ENCODE measurements around the gene NRP1.

NRP1 gene

GRCh38 chr10:33233635-33234034, 100.8 kb downstream of the NRP1 start:
- TF ChIP-seq CEBPB (IDR thresholded peaks at IDR 0.05) (no peak), NFIC (IDR thresholded peaks at IDR 0.05) (no peak), FOXM1 (IDR thresholded peaks at IDR 0.05; ENCODE audit: borderline replicate concordance, low read depth) (no peak), EGR1 (IDR thresholded peaks at IDR 0.05) (no peak), USF1 (IDR thresholded peaks at IDR 0.05) (no peak), EP300 (IDR thresholded peaks at IDR 0.05; ENCODE audit: borderline replicate concordance) (no peak), ZBTB7A (IDR thresholded peaks at IDR 0.05; ENCODE audit: low read depth) (no peak), RAD21 (IDR thresholded peaks at IDR 0.05; ENCODE audit: low read depth) (no peak), YY1 (IDR thresholded peaks at IDR 0.05; ENCODE audit: low read depth) (no peak), CREB1 (IDR thresholded peaks at IDR 0.05; ENCODE audit: low read depth) (no peak), TEAD4 (IDR thresholded peaks at IDR 0.05) (no peak), TCF12 (IDR thresholded peaks at IDR 0.05; ENCODE audit: low read depth) (no peak), TAF1 (IDR thresholded peaks at IDR 0.05; ENCODE audit: low read depth) (no peak)
- TF ChIP-seq, protein P1, sequence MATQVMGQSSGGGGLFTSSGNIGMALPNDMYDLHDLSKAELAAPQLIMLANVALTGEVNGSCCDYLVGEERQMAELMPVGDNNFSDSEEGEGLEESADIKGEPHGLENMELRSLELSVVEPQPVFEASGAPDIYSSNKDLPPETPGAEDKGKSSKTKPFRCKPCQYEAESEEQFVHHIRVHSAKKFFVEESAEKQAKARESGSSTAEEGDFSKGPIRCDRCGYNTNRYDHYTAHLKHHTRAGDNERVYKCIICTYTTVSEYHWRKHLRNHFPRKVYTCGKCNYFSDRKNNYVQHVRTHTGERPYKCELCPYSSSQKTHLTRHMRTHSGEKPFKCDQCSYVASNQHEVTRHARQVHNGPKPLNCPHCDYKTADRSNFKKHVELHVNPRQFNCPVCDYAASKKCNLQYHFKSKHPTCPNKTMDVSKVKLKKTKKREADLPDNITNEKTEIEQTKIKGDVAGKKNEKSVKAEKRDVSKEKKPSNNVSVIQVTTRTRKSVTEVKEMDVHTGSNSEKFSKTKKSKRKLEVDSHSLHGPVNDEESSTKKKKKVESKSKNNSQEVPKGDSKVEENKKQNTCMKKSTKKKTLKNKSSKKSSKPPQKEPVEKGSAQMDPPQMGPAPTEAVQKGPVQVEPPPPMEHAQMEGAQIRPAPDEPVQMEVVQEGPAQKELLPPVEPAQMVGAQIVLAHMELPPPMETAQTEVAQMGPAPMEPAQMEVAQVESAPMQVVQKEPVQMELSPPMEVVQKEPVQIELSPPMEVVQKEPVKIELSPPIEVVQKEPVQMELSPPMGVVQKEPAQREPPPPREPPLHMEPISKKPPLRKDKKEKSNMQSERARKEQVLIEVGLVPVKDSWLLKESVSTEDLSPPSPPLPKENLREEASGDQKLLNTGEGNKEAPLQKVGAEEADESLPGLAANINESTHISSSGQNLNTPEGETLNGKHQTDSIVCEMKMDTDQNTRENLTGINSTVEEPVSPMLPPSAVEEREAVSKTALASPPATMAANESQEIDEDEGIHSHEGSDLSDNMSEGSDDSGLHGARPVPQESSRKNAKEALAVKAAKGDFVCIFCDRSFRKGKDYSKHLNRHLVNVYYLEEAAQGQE (IDR thresholded peaks at IDR 0.05; ENCODE audit: low read depth) = no peak
- TF ChIP-seq, protein P2, sequence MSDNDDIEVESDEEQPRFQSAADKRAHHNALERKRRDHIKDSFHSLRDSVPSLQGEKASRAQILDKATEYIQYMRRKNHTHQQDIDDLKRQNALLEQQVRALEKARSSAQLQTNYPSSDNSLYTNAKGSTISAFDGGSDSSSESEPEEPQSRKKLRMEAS (IDR thresholded peaks at IDR 0.05) = no peak

DNA sequence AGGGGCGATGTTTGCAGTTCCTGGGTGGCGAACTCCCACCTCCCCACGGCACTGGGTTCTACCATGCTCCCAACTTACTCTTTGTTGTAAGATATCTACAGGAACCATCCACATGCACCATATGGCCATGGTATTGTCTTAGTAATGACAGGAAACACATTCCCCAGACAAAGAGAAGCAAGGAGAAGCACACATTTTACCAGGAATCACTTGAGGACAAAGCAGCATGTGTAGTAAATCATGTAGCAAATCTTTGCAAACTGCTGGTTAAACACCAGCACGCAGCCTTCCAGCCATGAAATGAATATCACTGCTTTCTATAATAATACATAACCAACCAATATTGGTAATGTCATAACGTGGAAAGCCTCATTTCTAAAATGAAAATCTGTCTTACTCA, 101.2 kb downstream of the NRP1 start:
- TF ChIP-seq USF1 (IDR thresholded peaks at IDR 0.05) (no peak), CEBPB (IDR thresholded peaks at IDR 0.05) (no peak), YY1 (IDR thresholded peaks at IDR 0.05; ENCODE audit: low read depth) (no peak), EGR1 (IDR thresholded peaks at IDR 0.05) (no peak), CREB1 (IDR thresholded peaks at IDR 0.05; ENCODE audit: low read depth) (no peak), TCF12 (IDR thresholded peaks at IDR 0.05; ENCODE audit: low read depth) (no peak), NFIC (IDR thresholded peaks at IDR 0.05) (no peak), RAD21 (IDR thresholded peaks at IDR 0.05; ENCODE audit: low read depth) (no peak), TEAD4 (IDR thresholded peaks at IDR 0.05) (no peak), ZBTB7A (IDR thresholded peaks at IDR 0.05; ENCODE audit: low read depth) (no peak), EP300 (IDR thresholded peaks at IDR 0.05; ENCODE audit: borderline replicate concordance) (no peak)
- TF ChIP-seq, protein P1 (IDR thresholded peaks at IDR 0.05; ENCODE audit: low read depth) = no peak
- TF ChIP-seq, protein P2 (IDR thresholded peaks at IDR 0.05) = no peak

GRCh38 chr10:33231621-33232350, 102.7 kb downstream of the NRP1 start:
- no peak for TF ChIP-seq ZBTB7A (IDR thresholded peaks at IDR 0.05; ENCODE audit: low read depth)
- no peak for TF ChIP-seq TAF1 (IDR thresholded peaks at IDR 0.05; ENCODE audit: low read depth)
- no peak for TF ChIP-seq TCF12 (IDR thresholded peaks at IDR 0.05; ENCODE audit: low read depth)
- TF ChIP-seq NFIC (IDR thresholded peaks at IDR 0.05) = no peak
- TF ChIP-seq, protein P1 (IDR thresholded peaks at IDR 0.05; ENCODE audit: low read depth) = no peak
- no peak for TF ChIP-seq FOXM1 (IDR thresholded peaks at IDR 0.05; ENCODE audit: borderline replicate concordance, low read depth)
- no peak for TF ChIP-seq TEAD4 (IDR thresholded peaks at IDR 0.05)
- no peak for TF ChIP-seq EGR1 (IDR thresholded peaks at IDR 0.05)
- no peak for TF ChIP-seq CREB1 (IDR thresholded peaks at IDR 0.05; ENCODE audit: low read depth)
- TF ChIP-seq EP300 (IDR thresholded peaks at IDR 0.05; ENCODE audit: borderline replicate concordance) = no peak

DNA sequence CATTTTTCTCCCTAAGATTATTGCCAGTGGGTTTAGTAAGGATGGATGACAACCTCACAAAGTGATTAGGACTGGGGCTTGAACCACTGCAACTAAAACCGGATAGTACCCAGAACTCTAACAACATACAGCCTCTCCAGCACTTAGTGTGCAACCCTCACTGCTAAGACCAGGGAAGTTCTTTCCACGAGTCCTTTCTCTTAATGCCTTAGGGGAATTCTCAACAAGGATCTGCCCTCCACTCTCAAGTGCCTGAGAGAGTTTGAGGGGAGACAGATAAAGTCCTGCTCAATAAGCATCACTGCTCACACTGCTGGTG, 104.6 kb downstream of the NRP1 start:
- TF ChIP-seq, protein P2 (IDR thresholded peaks at IDR 0.05) = no peak
- TF ChIP-seq RAD21 (IDR thresholded peaks at IDR 0.05; ENCODE audit: low read depth) = no peak
- no peak for TF ChIP-seq FOXM1 (IDR thresholded peaks at IDR 0.05; ENCODE audit: borderline replicate concordance, low read depth)
- TF ChIP-seq CREB1 (IDR thresholded peaks at IDR 0.05; ENCODE audit: low read depth) = no peak
- no peak for TF ChIP-seq CEBPB (IDR thresholded peaks at IDR 0.05)
- TF ChIP-seq EP300 (IDR thresholded peaks at IDR 0.05; ENCODE audit: borderline replicate concordance) = no peak
- no peak for TF ChIP-seq YY1 (IDR thresholded peaks at IDR 0.05; ENCODE audit: low read depth)
- TF ChIP-seq, protein P1 (IDR thresholded peaks at IDR 0.05; ENCODE audit: low read depth) = no peak
- TF ChIP-seq TAF1 (IDR thresholded peaks at IDR 0.05; ENCODE audit: low read depth) = no peak
- no peak for TF ChIP-seq ZBTB7A (IDR thresholded peaks at IDR 0.05; ENCODE audit: low read depth)
- no peak for TF ChIP-seq EGR1 (IDR thresholded peaks at IDR 0.05)
- no peak for TF ChIP-seq NFIC (IDR thresholded peaks at IDR 0.05)
- TF ChIP-seq TCF12 (IDR thresholded peaks at IDR 0.05; ENCODE audit: low read depth) = no peak
- no peak for TF ChIP-seq TEAD4 (IDR thresholded peaks at IDR 0.05)
- TF ChIP-seq USF1 (IDR thresholded peaks at IDR 0.05) = no peak
